ENCODE data around the gene SMPD1.
"Not testable (repeated sequence)": the region's sequence is repeated elsewhere in the genome, so short reads cannot be mapped to it uniquely, and the experiment has no call there.

SMPD1 gene

GRCh38 chr11:6391537-6392134 lies 1.4 kb downstream of the SMPD1 start:
- H3K4me1 ChIP-seq (ENCODE audit: control insufficient read depth in 1 of 2, insufficient read depth in 1 of 2, low read depth in 1 of 2, low read length in 1 of 2): peaks cover 20 to 21% of the 10 kb centered on the region in 2 experiments
- TF ChIP-seq CTCF (IDR thresholded peaks at IDR 0.05): no peak
- no peaks in the 10 kb centered on the region for H3K9me3 ChIP-seq
- no peaks in the 10 kb centered on the region for H3K27me3 ChIP-seq
- H3K4me3 ChIP-seq (ENCODE audit: low read depth in 1 of 2, low read length in 1 of 2): peak overlapping the region in 1 of 2 experiments; percentile 87
- H3K27ac ChIP-seq: peak overlapping the region; percentile 93
- peaks cover 27% of the 10 kb centered on the region for H3K36me3 ChIP-seq

GRCh38 chr11:6392251-6392650 lies 2.0 kb downstream of the SMPD1 start:
- not testable (repeated sequence) for H3K27me3 ChIP-seq; H3K9me3 ChIP-seq; H3K4me3 ChIP-seq (ENCODE audit: low read depth in 1 of 2, low read length in 1 of 2); H3K27ac ChIP-seq
- H3K36me3 ChIP-seq: peaks cover 27% of the 10 kb centered on the region
- H3K4me1 ChIP-seq (ENCODE audit: control insufficient read depth in 1 of 2, insufficient read depth in 1 of 2, low read depth in 1 of 2, low read length in 1 of 2): peaks cover 20 to 21% of the 10 kb centered on the region in 2 experiments

- TF ChIP-seq CTCF (IDR thresholded peaks at IDR 0.05): no peak
- Histone ChIP-seq H3K9me3 (no peaks in the 10 kb centered on the region), H3K27me3 (no peaks in the 10 kb centered on the region), H3K4me1 (ENCODE audit: control insufficient read depth in 1 of 2, insufficient read depth in 1 of 2, low read depth in 1 of 2, low read length in 1 of 2) (peaks cover 20 to 21% of the 10 kb centered on the region in 2 experiments), H3K4me3 (ENCODE audit: low read depth in 1 of 2, low read length in 1 of 2) (no peak overlapping the region), H3K27ac (no peak overlapping the region), H3K36me3 (peaks cover 27% of the 10 kb centered on the region)
Observed at GRCh38 chr11:6393989-6394670, 3.9 kb downstream of the SMPD1 start.

- no peak overlapping the region for H3K27ac ChIP-seq
- no peak for TF ChIP-seq CTCF (IDR thresholded peaks at IDR 0.05)
- no peak overlapping the region for H3K4me3 ChIP-seq (ENCODE audit: low read depth in 1 of 2, low read length in 1 of 2)
- no peaks in the 10 kb centered on the region for H3K9me3 ChIP-seq
- peaks cover 27% of the 10 kb centered on the region for H3K36me3 ChIP-seq
- peaks cover 12 to 14% of the 10 kb centered on the region in 2 experiments for H3K4me1 ChIP-seq (ENCODE audit: control insufficient read depth in 1 of 2, insufficient read depth in 1 of 2, low read depth in 1 of 2, low read length in 1 of 2)
- H3K27me3 ChIP-seq: no peaks in the 10 kb centered on the region
Observed at GRCh38 chr11:6395470-6396060, 5.3 kb downstream of the SMPD1 start.

GRCh38 chr11:6397156-6397555 lies 6.9 kb downstream of the SMPD1 start:
- no peak overlapping the region for H3K27ac ChIP-seq
- no peaks in the 10 kb centered on the region for H3K27me3 ChIP-seq
- no peaks in the 10 kb centered on the region for H3K4me1 ChIP-seq (ENCODE audit: control insufficient read depth in 1 of 2, insufficient read depth in 1 of 2, low read depth in 1 of 2, low read length in 1 of 2)
- peaks cover 22% of the 10 kb centered on the region for H3K36me3 ChIP-seq
- H3K4me3 ChIP-seq (ENCODE audit: low read depth in 1 of 2, low read length in 1 of 2): no peak overlapping the region
- no peaks in the 10 kb centered on the region for H3K9me3 ChIP-seq
- TF ChIP-seq CTCF (IDR thresholded peaks at IDR 0.05): no peak

- H3K4me1 ChIP-seq (ENCODE audit: control insufficient read depth in 1 of 2, insufficient read depth in 1 of 2, low read depth in 1 of 2, low read length in 1 of 2): no peaks in the 10 kb centered on the region
- no peak overlapping the region for H3K4me3 ChIP-seq (ENCODE audit: low read depth in 1 of 2, low read length in 1 of 2)
- H3K9me3 ChIP-seq: no peaks in the 10 kb centered on the region
- H3K27me3 ChIP-seq: no peaks in the 10 kb centered on the region
- no peak overlapping the region for H3K27ac ChIP-seq
- H3K36me3 ChIP-seq: peaks cover 22% of the 10 kb centered on the region
- TF ChIP-seq CTCF (IDR thresholded peaks at IDR 0.05): no peak
Observed at GRCh38 chr11:6397636-6398035, 7.4 kb downstream of the SMPD1 start.
